NCI-H2227 (cell line): ENCODE results near the gene ELN.
"Not testable (repeated sequence)": the region's sequence is repeated elsewhere in the genome, so short reads cannot be mapped to it uniquely, and the experiment has no call there.

Experiments
- DNase-seq: peaks from one replicate; lab custom pipeline; 2025; ENCODE audit not compliant: unreplicated experiment; lab: John Stamatoyannopoulos, UW

Gene ELN

DNA sequence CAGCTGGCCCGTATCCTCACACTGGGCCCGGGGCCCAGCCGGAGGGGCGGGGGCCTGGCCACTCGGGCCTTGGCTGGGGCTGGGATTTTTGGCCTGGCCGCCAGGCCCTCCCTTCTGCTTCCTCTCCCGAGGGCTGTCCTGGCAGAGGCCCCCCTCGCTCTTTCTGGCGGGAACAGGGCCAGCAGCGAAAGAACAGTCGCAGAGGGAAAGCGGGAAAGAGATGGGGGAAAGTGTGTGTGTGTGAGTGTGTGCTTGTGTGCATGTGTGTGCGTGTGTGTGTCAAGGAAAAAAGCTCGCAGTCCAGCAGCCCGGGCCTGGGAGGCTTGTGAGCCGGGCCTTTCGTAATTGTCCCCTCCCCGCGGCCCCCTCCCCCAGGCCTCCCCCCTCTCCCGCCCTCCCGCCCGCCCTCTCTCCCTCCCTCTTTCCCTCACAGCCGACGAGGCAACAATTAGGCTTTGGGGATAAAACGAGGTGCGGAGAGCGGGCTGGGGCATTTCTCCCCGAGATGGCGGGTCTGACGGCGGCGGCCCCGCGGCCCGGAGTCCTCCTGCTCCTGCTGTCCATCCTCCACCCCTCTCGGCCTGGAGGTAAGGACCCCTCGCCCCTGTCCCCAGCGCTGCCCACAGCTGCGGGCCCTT is at the start of gene ELN:
Gene ELN (plus strand): TSS at position 491 of the 638 bp plus-strand sequence. CDS start 15 bp downstream, at position 506.
- DNase-seq = peak; percentile 79

DNA sequence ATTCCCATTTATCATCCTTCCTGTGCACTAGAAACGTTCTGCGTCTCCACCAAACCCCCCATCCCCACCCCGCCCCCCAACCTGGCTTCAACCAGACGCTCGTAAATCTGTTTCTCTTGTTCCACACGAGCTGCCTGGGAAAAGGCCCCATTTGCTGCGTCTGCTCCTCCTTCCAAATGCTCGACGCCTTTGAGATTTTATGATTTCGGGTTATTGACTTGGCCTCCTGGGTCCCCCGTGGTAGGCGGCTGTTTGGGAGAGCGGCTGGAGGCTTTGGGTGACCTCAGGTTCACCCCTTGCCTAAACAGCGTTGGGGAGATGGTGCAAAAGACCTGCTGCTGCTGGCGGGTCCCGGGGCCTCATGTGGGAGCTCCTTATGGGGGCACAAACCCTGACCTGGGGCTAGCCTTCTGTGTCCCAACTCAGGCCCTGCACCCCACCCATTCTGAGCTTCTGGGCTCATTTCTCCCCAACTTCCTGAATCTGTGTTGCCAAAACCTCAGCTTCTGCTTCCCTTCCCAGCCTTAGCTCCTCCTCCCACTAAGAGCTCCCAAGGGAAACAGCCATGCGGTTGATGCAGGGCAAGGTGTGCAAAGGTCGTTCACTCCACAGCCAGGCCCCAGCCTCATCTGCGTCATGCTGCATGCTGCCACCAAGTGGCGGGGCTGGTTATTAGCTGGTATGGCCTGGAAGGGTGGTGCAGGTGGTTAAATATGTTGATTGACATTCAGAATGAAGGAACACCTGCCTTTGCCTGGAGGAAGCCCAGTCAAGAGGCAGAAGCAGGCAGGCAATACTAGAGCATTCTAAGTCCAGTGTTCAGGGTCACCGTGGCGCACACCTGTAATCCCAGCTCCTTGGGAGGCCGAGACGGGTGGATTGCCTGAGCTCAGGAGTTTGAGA is 49.1 kb upstream of the ELN start:
- DNase-seq = no peak

DNA sequence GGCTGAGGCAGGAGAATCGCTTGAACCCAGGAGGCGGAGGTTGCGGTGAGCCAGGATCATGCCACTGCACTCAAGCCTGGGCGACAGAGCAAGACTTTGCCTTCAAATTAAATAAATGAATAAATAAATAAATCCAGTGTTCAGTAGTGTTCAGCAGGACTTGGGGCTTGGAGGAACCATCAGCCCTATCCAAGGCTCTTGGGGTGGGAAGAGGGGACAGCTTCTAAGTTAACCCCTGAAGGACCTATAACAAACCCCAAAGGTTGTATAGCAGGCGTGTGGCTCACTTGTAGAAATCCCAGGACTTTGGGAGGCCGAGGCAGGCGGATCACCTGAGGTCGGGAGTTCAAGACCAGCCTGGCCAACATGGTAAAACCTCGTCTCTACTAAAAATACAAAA is 48.3 kb upstream of the ELN start:
- not testable (repeated sequence) for DNase-seq

DNA sequence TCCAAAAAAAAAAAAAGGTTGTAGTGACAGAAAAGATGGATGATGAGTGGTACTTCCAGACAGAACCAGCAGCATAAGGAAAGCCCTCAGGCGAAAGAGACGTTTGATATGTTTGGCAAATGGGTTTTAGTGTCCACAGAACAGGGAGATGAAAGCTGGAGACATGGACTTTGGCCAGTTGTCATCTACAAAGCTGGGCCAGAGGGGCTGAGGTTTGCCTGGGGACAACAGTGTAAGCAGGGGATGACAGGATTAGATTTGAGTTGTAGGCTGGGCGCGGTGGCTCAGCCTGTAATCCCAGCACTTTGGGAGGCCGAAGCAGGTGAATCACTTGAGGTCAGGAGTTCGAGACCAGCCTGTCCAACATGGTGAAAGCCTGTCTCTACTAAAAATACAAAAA is 47.8 kb upstream of the ELN start:
- DNase-seq = no peak

DNA sequence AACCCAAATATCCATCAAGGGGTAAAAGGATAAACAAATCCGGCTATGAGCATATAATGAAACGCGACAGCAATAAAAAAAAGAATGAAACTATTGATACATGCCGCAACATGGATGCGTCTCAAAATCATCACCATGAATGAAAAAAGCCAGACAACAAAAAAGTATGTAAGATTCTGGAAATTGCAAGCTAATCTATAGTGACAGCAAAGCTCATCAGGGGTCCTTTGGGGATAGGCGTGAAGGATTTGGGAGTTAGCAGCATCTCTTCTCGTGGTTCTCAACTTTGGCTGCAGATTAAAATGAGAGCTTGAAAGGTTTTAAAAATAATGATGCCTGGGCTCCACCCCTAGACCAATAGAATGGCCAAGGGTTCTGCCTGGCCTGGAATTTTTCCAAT is 46.0 kb upstream of the ELN start:
- DNase-seq = no peak

DNA sequence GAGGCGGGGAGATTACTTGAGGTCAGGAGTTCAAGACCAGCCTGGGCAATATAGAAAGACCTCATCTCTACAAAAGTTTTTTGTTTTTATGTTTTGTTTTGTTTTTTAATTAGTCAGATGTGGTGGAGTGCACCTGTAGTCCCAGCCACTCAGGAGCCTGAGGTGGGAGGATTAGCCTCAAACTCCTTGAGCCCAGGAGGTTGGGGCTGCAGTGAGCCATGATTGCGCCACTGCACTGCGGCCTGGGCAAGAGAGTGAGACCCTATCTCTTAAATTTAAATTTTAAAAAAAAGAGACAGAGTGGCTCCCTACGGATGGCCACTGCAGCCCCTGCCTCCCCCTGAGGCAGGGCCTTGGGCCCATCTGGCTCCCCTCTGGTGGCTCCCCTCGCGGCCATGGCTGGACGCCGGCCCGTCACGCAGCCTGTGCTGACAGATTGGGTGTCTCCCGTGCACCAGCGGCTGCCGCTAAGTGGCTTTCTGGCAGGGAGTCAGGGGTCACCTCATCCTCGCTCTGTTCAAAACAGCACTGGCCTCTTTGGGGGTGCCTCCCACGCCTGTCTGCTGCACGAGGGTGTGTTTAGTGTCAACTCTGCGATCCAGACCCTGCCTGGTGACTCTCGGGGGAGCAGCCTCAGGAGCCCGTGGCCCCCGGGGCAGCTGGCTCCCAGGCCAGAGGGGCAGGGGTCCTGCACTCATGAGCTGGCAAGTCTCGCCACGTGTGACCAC is 44.4 kb upstream of the ELN start:
- DNase-seq = no peak

DNA sequence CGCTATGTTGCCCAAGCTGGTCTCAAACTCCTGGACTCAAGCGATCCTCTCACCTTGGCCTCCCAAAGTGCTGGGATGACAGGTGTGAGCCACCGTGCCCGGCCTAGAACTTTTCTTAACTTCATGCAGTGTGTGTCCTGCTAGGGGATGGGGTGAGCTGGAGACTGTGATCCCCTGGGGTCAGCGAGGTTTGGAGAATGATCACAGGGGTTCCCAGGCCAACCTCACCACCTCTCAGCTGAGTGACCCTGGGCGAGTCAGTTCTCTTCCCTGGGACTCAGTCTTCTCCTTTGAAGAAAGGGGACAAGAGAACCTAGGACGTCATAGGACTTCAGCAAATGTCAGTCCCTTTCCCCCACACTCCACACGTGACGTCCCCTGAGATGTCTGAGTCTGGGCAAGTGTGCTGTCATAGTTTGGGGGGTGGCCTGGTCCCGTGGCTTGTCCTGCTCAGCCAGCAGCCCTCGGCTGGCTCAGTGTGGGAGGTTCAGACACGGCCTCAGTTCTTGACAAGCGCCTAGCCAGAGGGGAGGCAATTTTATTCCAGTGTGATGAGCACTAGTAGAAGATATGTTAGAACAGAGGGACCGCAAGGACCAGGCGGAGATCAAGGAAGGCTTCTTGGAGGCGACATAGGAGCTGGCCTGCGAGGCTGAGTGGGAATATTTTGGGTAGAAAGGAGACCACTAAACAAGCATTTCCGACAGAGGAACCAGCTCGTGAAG is 43.3 kb upstream of the ELN start:
- no peak for DNase-seq

DNA sequence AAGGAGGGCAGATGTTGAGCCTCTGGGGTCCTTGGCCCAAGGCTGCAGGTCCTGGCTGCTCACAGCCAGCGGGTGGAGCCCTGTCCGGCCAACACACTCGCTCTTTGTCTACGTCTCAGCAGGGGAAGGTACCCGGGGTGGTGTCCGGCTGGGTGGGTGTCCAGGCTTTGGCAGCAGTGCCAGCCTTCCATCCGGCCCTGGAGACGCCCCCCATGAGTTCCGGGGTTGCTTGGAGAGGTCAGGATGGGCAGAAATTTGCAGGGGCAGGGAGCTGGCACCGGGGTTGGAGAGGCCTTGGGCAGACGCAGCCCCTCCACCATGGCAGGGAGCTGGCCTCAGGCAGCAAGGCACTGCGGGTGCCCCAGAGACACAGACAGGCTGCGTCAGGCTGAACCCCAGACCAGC is 42.2 kb upstream of the ELN start:
- DNase-seq = no peak

DNA sequence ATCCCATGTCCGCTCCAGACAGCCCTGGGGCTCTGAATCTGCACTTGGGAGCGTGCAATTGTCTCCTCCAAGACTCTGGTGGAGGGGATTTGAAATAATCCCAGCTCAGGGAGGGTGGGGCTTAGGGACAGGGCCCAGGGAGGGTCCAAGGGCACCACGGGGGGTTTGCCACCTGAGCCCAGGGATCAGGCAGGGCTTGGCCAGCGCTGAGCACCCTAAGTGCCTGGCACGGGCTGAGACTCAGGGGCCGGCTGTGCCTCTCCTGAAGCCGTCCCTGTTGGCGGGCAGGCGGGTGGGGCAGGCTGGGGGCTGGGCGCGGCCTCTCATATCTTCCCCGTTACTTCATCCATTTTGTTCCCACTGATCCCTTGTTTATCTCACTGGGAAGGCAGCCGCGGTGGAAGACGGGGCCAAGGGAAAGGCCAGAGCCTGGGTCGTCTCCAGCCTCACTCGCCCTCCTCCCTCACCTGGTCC is 41.8 kb upstream of the ELN start:
- no peak for DNase-seq

DNA sequence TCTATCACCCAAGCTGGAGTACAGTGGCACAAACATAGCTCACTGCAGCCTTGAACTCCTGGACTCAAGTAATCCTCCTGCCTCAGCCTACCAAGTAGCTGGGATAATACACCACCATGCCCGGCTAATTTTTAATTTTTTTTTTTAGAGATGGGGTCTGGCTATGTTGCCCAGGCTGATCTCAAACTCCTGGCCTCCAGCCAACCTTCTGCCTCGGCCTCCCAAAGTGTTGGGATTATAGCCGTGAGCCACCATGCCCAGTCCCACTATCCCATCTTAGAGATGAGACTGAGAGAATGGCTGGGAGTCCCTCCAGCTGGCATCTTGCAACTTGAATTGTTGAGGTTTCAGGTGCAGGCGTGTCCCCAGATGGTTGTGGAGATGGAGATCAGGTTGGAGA is 40.7 kb upstream of the ELN start:
- DNase-seq = no peak

DNA sequence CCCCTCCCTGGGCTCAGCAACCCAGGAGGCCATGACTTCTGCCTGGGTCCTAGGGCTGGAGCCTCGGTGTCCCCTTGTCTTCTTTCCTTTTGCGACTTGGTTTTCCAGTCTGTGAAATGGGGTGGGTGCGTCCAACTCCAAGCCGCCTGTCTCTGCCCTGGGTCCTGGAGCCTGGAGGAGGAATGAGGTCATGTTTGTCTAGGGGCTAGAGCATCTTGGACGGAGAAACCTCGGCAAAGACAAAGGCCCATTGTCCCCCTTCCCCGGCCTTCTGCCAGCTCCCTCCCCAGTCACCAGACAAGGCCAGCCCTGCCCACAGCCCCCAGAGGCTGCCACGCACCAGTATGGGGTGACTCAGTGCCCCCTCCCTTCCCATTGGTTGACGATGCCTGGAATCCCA is 39.8 kb upstream of the ELN start:
- DNase-seq = no peak

DNA sequence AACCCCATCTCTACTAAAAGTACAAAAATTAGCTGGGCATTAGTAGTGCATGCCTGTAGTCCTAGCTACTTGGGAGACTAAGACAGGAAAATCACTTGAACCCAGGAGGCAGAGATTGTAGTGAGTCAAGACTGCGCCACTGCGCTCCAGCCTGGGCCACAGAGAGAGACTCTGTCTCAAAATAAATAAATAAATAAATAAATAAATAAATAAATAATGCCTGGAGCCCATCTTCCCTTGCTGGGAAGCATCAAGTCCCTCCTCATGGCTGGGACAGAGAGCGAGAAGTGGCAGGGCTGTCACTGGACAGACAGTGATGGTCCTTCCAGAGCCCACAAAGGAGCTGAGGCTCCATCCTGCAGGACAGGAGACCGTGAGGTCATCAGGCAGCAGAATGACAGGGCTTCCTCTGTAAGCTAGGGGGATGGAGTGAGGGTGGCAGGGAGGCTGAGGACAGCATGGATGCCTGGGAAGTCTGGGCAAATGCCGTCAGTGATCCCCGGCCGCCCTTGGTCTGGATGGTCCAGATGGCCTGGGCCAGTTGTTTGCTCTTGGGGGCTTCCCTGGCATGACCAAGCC is 36.4 kb upstream of the ELN start:
- no peak for DNase-seq

DNA sequence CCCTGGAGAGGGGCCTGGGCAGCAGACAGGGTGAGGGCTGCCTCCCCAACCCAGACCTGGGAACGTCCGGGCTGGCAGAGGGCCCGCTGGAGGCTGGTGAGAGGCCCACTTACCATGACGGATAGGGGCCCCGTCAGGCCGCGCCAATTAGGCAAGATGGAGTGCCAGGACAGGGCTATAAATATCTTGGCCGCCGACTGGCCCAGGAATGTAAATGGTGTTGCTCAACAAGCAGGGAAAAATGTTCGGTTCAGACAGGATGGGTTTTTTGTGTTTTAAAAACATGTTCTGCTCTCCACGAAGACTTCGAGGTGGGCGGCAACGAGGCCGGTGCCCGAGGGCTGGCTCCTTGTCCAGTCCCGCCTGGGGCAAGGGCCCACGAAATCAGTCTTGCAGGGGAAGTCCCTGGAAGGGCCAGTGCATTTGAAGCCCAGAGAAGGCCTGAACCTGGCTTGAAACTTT is 35.8 kb upstream of the ELN start:
- DNase-seq = no peak

DNA sequence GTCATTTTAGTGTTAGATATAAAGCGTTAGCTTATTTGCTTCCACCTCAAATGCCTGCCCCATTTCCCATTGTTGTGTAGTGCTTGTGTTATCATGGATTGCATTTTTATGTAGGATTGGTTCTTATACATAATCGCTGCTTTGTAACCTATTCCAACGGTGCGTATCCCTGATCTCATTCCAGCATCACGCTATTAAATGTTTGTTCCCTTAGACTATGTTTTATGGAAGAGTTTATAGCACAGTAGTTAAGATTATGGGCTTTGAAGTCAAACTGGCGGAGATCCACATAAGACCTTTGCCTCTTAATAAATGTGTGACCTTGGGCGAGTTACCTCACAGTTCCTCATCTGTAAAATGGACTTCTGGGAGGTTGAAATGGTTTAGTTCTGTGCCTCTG is 34.0 kb upstream of the ELN start:
- DNase-seq = no peak

DNA sequence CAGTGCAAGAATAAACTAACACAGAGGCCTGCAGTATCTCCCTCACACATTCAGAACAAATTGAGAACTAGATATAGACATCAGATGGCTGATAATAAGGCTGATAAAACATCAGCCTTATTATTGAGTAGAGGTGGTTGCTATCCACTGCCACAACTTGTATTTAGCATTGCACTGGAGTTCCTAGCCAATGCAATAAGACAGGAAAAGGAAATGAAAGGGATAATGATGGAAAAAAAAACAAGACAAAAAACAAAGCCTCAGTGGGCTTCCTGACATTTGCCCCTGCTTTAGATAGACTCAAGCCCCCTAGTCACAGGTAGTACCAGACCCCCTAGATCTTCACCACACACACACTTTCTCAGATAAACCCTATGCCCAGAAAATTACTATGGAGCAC is 33.2 kb upstream of the ELN start:
- no peak for DNase-seq

DNA sequence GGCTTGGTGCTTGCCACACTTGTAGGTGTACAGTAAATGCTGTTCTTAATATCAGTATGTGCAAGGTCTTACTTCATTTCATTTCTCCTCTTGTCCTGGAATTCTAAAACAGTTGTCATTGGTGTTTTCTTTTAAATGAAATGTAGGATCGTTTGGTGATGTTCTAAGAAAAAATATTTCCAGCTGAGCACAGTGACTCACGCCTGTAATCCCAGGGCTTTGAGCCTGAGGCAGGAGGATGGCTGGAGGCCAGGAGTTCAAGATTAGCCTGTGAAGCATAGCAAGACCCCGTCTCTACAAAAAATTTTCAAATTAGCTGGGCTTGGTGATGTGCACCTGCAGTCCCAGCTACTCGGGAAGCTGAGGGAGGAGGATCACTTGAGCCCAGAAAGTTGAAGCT is 32.6 kb upstream of the ELN start:
- DNase-seq = no peak

DNA sequence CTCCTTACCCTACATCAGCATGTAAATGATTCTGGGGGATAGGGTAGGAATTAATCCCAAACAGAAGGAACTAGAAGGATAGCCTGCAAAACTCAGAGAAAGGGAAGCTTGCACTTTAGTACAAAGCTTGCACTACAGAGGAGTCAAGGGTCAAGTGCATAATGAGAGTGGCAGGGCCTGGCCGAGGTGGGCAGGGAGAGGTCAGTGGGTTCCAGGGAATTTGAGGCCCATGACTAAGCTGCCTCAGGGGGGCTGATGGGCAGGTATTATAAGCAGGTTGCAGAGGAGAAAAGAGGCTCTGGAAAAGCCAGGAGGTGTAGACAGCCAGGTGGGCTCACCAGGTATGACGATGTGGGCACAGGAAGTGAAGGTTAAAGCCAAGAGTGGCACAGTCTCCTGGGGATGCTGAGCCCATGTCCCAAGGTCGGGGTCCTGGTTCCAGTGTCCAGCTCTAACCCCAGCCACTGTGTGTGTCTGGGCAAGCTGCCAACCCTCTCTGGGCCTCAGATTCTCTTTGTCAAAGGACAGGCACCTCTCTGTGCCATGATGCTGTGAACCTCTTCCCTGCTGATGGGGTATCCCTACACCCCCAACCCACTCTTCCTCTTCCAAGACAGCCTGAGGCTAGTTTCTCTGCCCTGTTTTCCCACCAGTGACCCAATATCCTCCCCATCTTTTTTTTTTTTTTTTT is 32.0 kb upstream of the ELN start:
- DNase-seq = no peak

DNA sequence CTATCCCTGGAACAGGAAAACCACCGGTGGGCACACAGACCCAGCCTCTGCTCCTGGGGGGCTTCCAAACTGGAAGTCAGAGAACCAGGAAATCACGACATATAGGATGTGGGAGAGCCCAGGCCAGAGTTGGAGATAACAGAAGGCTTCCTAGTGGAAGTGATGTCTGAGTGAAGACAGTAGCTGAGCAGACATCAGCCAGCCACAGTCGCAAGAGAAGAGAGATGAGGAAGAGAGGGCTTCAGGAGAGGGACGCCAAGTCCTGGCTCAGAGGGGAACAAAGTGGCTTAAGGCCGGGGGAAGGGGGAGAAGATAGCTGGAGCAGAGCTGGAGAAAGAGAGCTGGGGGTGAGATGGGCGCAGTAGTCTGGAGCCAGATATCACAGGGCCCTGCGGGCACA is 30.9 kb upstream of the ELN start:
- DNase-seq = no peak

DNA sequence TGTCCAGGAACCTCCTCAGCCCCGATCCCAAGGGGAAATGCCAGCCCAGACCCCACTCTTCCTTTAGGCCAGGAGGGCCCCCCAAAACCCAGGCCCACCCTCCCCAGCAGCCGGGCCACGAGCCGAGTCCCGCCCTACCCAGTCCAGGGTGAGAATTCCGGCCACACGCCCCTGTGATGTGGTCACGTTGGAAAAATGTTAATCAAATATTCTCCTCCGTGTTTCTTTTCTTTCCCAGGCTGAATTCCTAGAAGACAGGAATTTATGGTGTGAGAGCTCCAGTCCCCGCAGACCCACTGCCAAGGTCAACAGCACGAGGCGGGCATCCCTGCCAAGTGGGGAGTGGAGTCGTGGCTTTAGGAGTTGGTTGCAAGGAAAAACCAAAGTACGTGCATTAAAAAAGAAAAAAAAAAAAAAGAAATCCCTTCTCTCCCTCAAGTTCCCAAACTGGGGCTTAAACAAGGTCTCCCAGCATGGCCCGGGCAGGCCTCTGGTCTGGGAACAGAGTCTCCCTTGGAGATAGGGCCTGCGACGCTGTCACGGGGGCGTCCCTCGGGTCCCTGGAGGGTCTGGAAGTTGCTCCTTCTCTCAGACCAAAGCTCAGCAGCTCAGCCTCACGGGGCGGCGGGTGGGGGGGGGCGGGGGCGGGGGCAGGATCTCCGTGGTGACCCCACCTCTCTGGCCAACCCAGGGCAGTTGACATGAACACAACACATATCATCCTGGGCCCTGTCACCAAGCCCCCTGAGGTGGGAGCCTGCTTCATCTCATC is 28.1 kb upstream of the ELN start:
- DNase-seq = no peak
